HFFc6 (cell line): ENCODE measurements around the gene PTCRA. TPM values are rescaled to one million over a fixed set of nuclear protein-coding genes. Genes with fewer than 3 reads are reported as not detected.

Experiments
- DNase-seq: peaks from one replicate; pipeline ENCODE4 v3.0.0-alpha.2; 2018
- H3K27ac Mint-ChIP-seq: 2 replicates; pipeline ENCODE4 v1.8.0; 2020; ENCODE audit warnings: mild to moderate bottlenecking, mixed read lengths
- H3K27me3 Mint-ChIP-seq: 2 replicates; pipeline ENCODE4 v1.8.0; 2021; ENCODE audit warnings: mild to moderate bottlenecking, moderate library complexity, mixed read lengths; ENCODE audit not compliant: insufficient read depth
- H3K36me3 Mint-ChIP-seq: 2 replicates; pipeline ENCODE4 v1.8.0; 2021; ENCODE audit warnings: low read depth, mixed read lengths
- H3K4me1 Mint-ChIP-seq: 2 replicates; pipeline ENCODE4 v1.8.0; 2020; ENCODE audit warnings: low read depth, mixed read lengths
- H3K4me3 Mint-ChIP-seq: 2 replicates; pipeline ENCODE4 v1.8.0; 2020; ENCODE audit warnings: mild to moderate bottlenecking, moderate library complexity, mixed read lengths
- H3K9me3 Mint-ChIP-seq: 2 replicates; pipeline ENCODE4 v1.8.0; 2020; ENCODE audit warnings: mild to moderate bottlenecking, mixed read lengths
- CTCF ChIP-seq: fragments of 200-600 bp; sonication (generic); IDR thresholded peaks from 2 replicates; pipeline ENCODE4 v1.5.0; 2021; ENCODE audit warnings: antibody characterized with exemption, mild to moderate bottlenecking
- total RNA-seq, 6 experiments: library from RNA; stranded (reverse); fragmentation: NEBNext Ultra II Directional; extraction: Animal tissue kit (Norgen Biotek cat#: 25700); gene quantifications; 2 replicates in 1 of 6; 3 replicates in 5 of 6; pipeline ENCODE4 v1.2.3, GENCODE V29; 2021

Gene PTCRA
- total RNA-seq, 6 experiments from 2014 or later: not detected

- Mint-ChIP-seq H3K27me3 (peaks cover 1% of the 10 kb centered on the region), H3K36me3 (peaks cover 3% of the 10 kb centered on the region; the same call in 1 of the 2 replicates), H3K27ac (no peak overlapping the region), H3K9me3 (no peaks in the 10 kb centered on the region), H3K4me1 (peaks cover 19% of the 10 kb centered on the region), H3K4me3 (no peak overlapping the region)
- TF ChIP-seq CTCF: no peak
- DNase-seq: no peak
Measured at GRCh38 chr6:42925248-42925857, 9.5 kb downstream of the PTCRA start.

- Mint-ChIP-seq H3K27ac (peak within 1 kb of the TSS; percentile 93), H3K4me3 (peak within 1 kb of the TSS; percentile 97), H3K4me1 (peaks cover 36% of the 10 kb centered on the region), H3K36me3 (peaks cover 4% of the 10 kb centered on the region; the same call in 1 of the 2 replicates), H3K27me3 (peaks cover 1% of the 10 kb centered on the region), H3K9me3 (no peaks in the 10 kb centered on the region)
- peak; percentile 98 for DNase-seq
- TF ChIP-seq CTCF: no peak
Measured at GRCh38 chr6:42928986-42929820, 13.3 kb downstream of the PTCRA start, which contains the start of gene CNPY3. Gene CNPY3, plus strand, starts transcription at chr6:42929480. Its CDS starts 91 bp downstream, at chr6:42929571.

GRCh38 chr6:42929821-42930360, 14.0 kb downstream of the PTCRA start:
- Mint-ChIP-seq H3K36me3 (peaks cover 4% of the 10 kb centered on the region; the same call in 1 of the 2 replicates), H3K4me1 (peaks cover 36% of the 10 kb centered on the region), H3K4me3 (peak overlapping the region; percentile 97), H3K27ac (peak overlapping the region; percentile 93), H3K27me3 (peaks cover 1% of the 10 kb centered on the region), H3K9me3 (no peaks in the 10 kb centered on the region)
- no peak for TF ChIP-seq CTCF
- DNase-seq: peak; percentile 77

- DNase-seq: no peak
- peaks cover 11% of the 10 kb centered on the region; the same call in 1 of the 2 replicates for H3K36me3 Mint-ChIP-seq
- H3K4me1 Mint-ChIP-seq: peaks cover 36% of the 10 kb centered on the region
- peaks cover 2% of the 10 kb centered on the region for H3K27me3 Mint-ChIP-seq
- H3K4me3 Mint-ChIP-seq: no peak overlapping the region
- no peak overlapping the region for H3K27ac Mint-ChIP-seq
- no peaks in the 10 kb centered on the region for H3K9me3 Mint-ChIP-seq
- TF ChIP-seq CTCF: no peak
Measured at GRCh38 chr6:42932412-42932811, 16.6 kb downstream of the PTCRA start.

- DNase-seq: no peak
- TF ChIP-seq CTCF: no peak
- H3K27ac Mint-ChIP-seq: no peak overlapping the region
- H3K4me1 Mint-ChIP-seq: peaks cover 35% of the 10 kb centered on the region
- H3K4me3 Mint-ChIP-seq: no peak overlapping the region
- peaks cover 11% of the 10 kb centered on the region; the same call in 1 of the 2 replicates for H3K36me3 Mint-ChIP-seq
- peaks cover 2% of the 10 kb centered on the region for H3K27me3 Mint-ChIP-seq
- no peaks in the 10 kb centered on the region for H3K9me3 Mint-ChIP-seq
Measured at GRCh38 chr6:42933205-42933604, 17.4 kb downstream of the PTCRA start.
